Muscle of leg (tissue), 11 donors: ENCODE results near the gene EPHA4. TPM values are rescaled to one million over a fixed set of nuclear protein-coding genes. Genes with fewer than 3 reads are reported as not detected.
A peak's percentile ranks its signal among the peaks of the same experiment; 100 is the strongest.

Experiments used
- DNase-seq: peaks from one replicate; pipeline ENCODE4 v3.0.0; 2013
- H3K27ac ChIP-seq: one replicate; pipeline ENCODE4 v1.5.1; 2013; ENCODE audit warnings: mild to moderate bottlenecking, low read length, control low read depth
- H3K27me3 ChIP-seq: one replicate; pipeline ENCODE4 v1.6.1; 2013; ENCODE audit warnings: low read length; ENCODE audit not compliant: control insufficient read depth, insufficient read depth
- H3K36me3 ChIP-seq: one replicate; pipeline ENCODE4 v1.6.1; 2013; ENCODE audit warnings: low read length; ENCODE audit not compliant: control insufficient read depth, insufficient read depth
- H3K4me1 ChIP-seq: one replicate; pipeline ENCODE4 v1.6.1; 2013; ENCODE audit warnings: low read length; ENCODE audit not compliant: control insufficient read depth, insufficient read depth
- H3K4me3 ChIP-seq: one replicate; pipeline ENCODE4 v1.5.1; 2013; ENCODE audit warnings: low read length, control low read depth
- H3K9me3 ChIP-seq: replicated peaks from 2 replicates; pipeline ENCODE4 v1.6.1; 2013; ENCODE audit warnings: low read depth, low read length; ENCODE audit not compliant: control insufficient read depth
- WGBS: methylation state at CpG from one replicate; pipeline ENCODE4 v1.1.5; 2013; ENCODE audit warnings: missing lambda C conversion rate; ENCODE audit not compliant: insufficient coverage; 5-methylcytosine and 5-hydroxymethylcytosine counted together
- polyA plus RNA-seq, 8 donors: library from polyadenylated mRNA; unstranded; fragments of 120-200 nt; gene quantifications; one replicate each; pipeline versions ENCODE4 v1.2.1 to v1.2.3, GENCODE V29; 2013; ENCODE audit warnings: inconsistent platforms in 1 of 8, low replicate concordance in 1 of 8; ENCODE audit not compliant: insufficient read length in 8 of 8, insufficient read depth in 1 of 8
- total RNA-seq: library from RNA; stranded (reverse); fragments of 120-200 nt; gene quantifications from one replicate; pipeline ENCODE4 v1.2.4, GENCODE V29; 2013

Gene EPHA4
- total and polyA plus RNA-seq, 9 donors = 9.6 to 30.8 (median 15.1) TPM

DNA sequence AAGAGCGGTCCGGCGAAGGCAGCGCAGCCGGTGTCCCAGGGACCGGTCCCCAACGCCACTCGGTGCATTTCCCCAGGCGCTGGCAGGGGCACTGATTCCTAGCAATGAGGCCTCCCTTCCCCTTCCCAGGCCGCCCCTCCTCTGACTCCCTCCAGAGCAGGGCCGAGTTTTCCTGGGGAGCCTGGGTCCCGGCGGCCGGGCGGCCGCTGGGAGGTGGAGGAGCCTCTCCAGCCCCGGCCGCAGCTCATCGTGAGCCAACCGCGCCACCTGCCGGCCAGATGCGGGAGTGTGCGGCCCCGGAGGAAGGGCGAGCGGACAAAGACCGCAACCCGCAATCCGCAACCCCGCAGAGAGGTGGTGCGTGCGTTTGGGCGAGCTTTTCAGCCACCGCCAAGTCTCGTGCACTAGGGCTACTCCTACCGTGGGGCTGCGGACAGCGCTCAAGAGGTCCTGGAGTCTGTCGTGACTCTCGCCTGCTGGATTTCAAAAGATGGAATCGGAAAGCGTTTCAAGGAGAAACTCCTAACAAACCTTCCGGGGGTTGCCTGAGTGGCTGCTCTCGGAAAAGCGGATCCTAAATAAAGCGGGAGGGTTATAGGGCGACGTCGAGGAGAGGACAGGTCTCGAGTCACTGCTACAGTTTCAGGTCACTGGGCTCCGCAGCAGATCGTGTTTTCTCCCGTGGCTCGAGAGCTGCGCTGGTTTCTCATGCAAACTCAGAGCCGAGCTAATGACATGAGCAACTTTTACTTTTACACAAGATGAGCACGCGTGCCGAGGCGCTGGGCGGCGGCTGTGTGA lies 1.5 kb upstream of the EPHA4 start:
- peak; percentile 92 for DNase-seq
- Histone ChIP-seq H3K27ac (peak overlapping the region; percentile 94), H3K36me3 (no peaks in the 10 kb centered on the region), H3K27me3 (peaks cover 29% of the 10 kb centered on the region), H3K4me1 (peaks cover 20% of the 10 kb centered on the region), H3K9me3 (no peaks in the 10 kb centered on the region), H3K4me3 (peak overlapping the region; percentile 76)
- WGBS = under 1% methylated on average over 60 of the region's 63 CpGs

DNA sequence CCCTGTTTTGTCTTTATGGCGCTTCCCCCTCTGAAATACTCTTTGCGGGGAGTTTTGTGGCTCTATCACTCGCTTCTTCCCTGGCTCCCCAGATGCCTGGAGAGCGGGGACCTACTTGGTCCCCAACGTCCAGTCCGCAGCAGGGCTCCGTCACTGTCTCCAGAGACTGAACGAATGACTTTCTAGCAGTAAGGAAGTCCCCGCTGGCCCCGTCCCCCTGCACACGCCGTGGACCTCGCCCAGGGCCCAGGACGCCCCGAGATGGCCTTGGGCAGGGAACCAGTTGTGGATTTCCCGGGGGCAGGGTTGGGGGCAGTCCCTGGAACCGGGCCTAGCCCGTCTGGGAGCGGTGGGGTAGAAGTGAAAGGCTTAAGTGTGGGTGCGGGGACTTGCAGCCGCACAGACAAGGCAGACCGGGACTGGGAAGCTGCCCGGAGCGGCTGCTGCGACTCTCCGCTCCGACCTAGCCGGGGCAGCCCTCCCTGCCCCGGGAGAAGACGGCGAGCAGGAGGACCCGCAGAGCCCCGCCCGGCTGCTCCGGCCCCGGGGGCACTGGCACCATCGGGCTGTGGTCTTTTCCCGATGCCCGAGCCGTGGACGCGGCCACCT lies 821 bp upstream of the EPHA4 start:
- peak; percentile 80 for DNase-seq
- Histone ChIP-seq H3K36me3 (no peaks in the 10 kb centered on the region), H3K27me3 (peaks cover 29% of the 10 kb centered on the region), H3K4me1 (peaks cover 22% of the 10 kb centered on the region), H3K27ac (peak overlapping the region; percentile 94), H3K9me3 (no peaks in the 10 kb centered on the region), H3K4me3 (peak overlapping the region; percentile 76)
- 1% methylated on average over 42 of the region's 42 CpGs for WGBS

DNA sequence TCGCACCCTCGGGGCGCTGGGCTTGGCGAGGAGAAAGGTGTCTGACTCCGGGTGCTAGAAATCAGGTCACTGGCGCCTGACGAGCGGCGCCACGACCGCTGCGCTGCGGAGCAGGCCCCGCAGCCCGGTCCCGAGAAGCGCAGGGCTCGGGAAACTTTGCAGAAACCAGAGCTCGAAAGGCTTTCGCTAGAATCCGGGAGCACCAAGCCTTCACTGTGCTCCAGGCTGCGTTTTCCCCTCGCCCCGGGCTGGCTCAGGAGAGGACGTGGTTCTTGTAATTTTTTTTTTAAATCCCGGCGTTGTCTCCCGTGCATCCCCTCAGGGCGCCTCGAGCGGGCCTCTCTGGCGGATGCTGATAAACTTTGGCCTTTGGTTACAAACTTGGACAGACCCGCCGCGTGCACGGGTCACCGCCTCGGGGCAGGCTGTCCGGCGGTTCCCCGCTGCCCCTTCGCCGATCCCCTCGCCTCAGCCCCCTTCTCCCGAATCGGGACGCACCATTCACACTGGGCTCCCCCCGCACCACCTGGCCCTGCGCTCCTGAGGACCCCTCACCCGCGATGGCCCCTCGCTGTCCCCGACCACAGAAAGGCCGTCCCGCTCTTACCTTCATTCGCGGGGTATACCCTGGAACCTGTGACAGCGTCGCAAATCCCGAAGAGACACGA lies 419 bp downstream of the EPHA4 start:
- Histone ChIP-seq H3K36me3 (no peaks in the 10 kb centered on the region), H3K9me3 (no peaks in the 10 kb centered on the region), H3K27ac (peak overlapping the region; percentile 74), H3K27me3 (peaks cover 29% of the 10 kb centered on the region), H3K4me3 (peak overlapping the region; percentile 58), H3K4me1 (peaks cover 22% of the 10 kb centered on the region)
- peak; percentile 71 for DNase-seq
- WGBS = 0% methylated on average over 61 of the region's 61 CpGs

GRCh38 chr2:221571025-221571550 lies 1.0 kb downstream of the EPHA4 start:
- no peaks in the 10 kb centered on the region for H3K9me3 ChIP-seq
- H3K36me3 ChIP-seq = no peaks in the 10 kb centered on the region
- H3K4me1 ChIP-seq = peaks cover 22% of the 10 kb centered on the region
- peaks cover 27% of the 10 kb centered on the region for H3K27me3 ChIP-seq
- peak overlapping the region; percentile 58 for H3K4me3 ChIP-seq
- DNase-seq = peak; percentile 69
- WGBS = under 1% methylated on average over 40 of the region's 41 CpGs
- peak overlapping the region; percentile 74 for H3K27ac ChIP-seq

DNA sequence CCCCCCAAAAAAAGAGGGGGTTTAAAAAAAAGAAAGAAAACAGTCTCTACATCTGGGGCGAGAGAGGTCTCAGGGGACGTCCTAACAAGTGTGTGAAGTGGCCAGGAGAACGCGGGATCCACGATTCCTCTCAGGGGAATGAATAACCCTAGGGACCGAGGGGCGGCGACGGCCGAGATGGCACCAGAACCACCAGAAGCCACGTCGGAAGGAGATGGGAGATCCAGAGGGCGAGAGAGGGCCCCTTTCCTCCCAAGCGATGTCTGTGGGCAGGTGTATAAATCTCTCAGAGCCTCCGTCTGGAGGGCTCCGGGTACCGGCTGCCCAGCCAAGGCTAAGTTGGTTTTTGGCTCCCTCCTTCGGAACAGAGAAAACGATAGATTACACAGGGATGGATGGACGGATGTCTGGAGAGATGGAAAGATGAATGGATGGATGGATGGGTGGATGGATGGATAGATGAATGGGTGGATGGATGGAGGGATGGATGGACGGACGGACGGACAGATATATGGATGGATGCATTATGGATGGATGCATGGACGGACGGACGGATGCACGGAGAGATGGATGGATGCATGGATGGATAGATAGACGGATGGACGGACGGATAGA lies 1.7 kb downstream of the EPHA4 start:
- H3K9me3 ChIP-seq = no peaks in the 10 kb centered on the region
- peak overlapping the region; percentile 58 for H3K4me3 ChIP-seq
- H3K27ac ChIP-seq = peak overlapping the region; percentile 7
- H3K27me3 ChIP-seq = peaks cover 25% of the 10 kb centered on the region
- peak; percentile 72 for DNase-seq
- no peaks in the 10 kb centered on the region for H3K36me3 ChIP-seq
- H3K4me1 ChIP-seq = peaks cover 22% of the 10 kb centered on the region
- WGBS = 2% methylated on average over 28 of the region's 30 CpGs

- Histone ChIP-seq H3K36me3 (no peaks in the 10 kb centered on the region), H3K9me3 (no peaks in the 10 kb centered on the region), H3K4me3 (peak overlapping the region; percentile 58), H3K27me3 (peaks cover 25% of the 10 kb centered on the region), H3K4me1 (peaks cover 22% of the 10 kb centered on the region), H3K27ac (peak overlapping the region; percentile 35)
- peak; percentile 35 for DNase-seq
- WGBS = no CpG with 5 or more reads among the region's 8 CpGs
These were observed 2.2 kb downstream of the EPHA4 start for GRCh38 chr2:221569871-221570270.

- Histone ChIP-seq H3K4me3 (peak overlapping the region; percentile 58), H3K27ac (peak overlapping the region; percentile 35)
- peak; percentile 44 for DNase-seq
These were observed 2.7 kb downstream of the EPHA4 start for GRCh38 chr2:221569425-221569845.

GRCh38 chr2:221568299-221568698 lies 3.8 kb downstream of the EPHA4 start:
- H3K27ac ChIP-seq = no peak overlapping the region
- H3K36me3 ChIP-seq = peaks cover 4% of the 10 kb centered on the region
- no peaks in the 10 kb centered on the region for H3K9me3 ChIP-seq
- no peak overlapping the region for H3K4me3 ChIP-seq
- H3K4me1 ChIP-seq = peaks cover 20% of the 10 kb centered on the region
- DNase-seq = no peak
- H3K27me3 ChIP-seq = peaks cover 23% of the 10 kb centered on the region
- 73% methylated on average over 2 of the region's 3 CpGs for WGBS

More at GRCh38 chr2:221569425-221569845, 2.7 kb downstream of the EPHA4 start:
- no peaks in the 10 kb centered on the region for H3K36me3 ChIP-seq
- 30% methylated on average over 2 of the region's 14 CpGs for WGBS
- no peaks in the 10 kb centered on the region for H3K9me3 ChIP-seq
- H3K27me3 ChIP-seq = peaks cover 25% of the 10 kb centered on the region
- H3K4me1 ChIP-seq = peaks cover 22% of the 10 kb centered on the region

GRCh38 chr2:221567809-221568208 lies 4.3 kb downstream of the EPHA4 start:
- peaks cover 5% of the 10 kb centered on the region for H3K36me3 ChIP-seq
- H3K27me3 ChIP-seq = peaks cover 23% of the 10 kb centered on the region
- H3K4me1 ChIP-seq = peaks cover 20% of the 10 kb centered on the region
- no CpG with 5 or more reads among the region's 1 CpG for WGBS
- no peaks in the 10 kb centered on the region for H3K9me3 ChIP-seq
- H3K4me3 ChIP-seq = no peak overlapping the region
- DNase-seq = no peak
- H3K27ac ChIP-seq = no peak overlapping the region
